ENCODE results near the gene ZG16B.
A peak's percentile ranks its signal among the peaks of the same experiment; 100 is the strongest.

Gene ZG16B

DNA sequence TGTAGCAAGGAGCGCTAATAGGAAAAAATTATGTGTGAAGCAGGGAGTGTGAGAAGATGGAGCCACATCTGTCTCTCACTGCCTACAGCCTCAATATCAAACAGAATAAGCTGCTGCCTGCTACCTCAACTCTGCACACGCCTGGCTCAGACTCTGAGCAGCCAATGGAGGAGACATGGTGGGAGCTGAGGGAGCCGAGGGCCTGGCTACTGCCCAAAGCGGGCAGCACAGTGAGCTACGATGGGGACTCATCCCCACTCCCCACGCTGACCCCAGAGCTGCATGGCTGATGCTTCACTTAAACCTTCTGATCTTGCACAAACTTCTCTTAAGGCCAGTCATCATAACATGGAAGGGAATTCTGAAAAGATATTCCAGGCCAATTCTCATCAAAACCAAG lies 41.8 kb downstream of the ZG16B start:
- DNase-seq: no peak

DNA sequence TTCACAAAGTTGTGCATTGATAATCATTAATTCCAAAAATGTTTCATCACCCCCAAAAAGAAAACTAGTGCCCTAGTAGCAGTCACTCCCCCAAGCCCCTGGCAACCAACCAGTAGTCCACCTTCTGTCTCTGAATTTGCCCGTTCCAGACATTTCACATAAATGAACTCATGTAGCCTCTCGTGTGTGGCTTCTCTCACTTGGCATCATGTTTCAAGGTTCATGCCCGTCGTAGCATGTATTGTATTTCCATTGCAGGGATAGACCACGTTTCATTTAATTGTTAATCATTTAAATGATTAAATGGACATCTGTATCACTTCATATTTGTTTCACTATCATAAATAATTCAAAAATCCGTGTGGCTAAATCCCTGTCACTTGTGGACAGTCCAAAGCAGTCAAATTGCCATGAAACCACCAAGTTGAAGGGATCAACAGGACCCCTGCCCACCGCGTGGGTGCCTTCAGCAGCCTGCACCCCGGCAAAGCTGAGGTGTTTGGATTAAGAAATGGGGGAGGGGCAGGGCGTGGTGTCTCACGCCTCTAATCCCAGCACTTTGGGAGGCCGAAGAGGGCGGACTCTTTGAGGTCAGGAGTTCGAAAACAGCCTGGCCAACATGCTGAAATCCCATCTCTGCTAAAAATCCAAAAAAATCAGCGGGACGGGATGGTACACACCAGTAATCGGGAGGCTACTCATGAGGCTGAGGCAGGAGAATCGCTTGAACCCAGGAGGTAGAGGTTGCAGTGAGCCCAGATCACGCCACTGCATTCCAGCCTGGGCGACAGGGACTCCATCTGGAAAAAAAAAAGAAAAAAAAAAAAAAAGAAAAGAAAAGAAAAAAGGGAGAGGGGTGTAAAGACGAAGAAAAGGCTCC lies 44.2 kb downstream of the ZG16B start:
- DNase-seq: no peak

DNA sequence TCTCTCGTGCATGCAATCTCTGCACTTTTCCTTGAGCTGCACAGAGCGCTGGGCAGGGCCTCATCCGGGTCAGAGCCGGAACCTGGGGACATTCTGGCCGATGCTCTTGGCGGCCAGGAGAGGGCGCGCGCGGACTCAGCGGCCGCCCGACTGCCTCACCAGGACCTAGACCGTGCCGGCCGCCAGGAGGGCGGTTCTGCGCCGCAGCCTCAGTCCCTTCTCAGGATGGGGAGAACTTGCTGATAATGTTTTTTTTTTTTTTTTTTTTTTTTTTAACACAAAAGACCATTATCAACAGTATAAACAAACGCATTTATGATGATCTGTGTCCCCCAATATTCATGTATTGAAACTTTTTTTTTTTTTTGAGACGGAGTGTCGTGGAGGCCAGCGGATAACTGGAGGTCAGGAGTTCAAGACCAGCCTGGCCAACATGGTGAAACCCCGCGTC lies 44.8 kb downstream of the ZG16B start:
- DNase-seq: peak; percentile 68

DNA sequence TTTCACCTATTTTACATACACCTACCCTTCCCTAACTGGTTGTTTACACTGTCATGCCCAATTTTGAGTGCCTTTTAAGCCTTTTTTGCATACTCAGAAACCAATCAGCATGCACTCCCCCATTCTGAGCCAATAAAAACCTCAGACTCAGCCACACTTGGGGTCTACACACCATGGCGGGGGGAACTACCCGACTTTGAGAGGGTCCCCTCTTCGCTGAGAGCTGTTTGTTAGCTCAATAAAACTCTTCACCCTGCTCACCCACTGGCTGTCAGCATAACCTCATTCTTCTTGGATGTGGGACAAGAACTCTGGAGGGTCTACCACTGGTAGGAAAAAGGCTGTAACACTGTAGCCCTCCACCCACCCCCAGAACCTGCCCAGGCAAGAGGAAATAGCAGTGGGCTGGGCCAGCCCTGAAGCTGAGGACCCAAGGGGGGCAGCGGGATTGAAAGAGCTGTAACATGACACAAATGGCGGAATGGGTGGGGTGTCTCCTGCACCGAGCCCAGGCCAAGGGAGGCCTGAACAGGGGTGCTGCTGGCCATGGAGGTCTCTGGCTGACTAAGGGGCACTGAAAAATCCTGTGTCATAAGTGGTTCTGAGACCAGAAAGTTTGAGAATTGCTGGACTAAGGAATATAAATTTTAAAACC lies 49.9 kb downstream of the ZG16B start:
- DNase-seq: no peak

Measured in fibroblast of skin of right quadriceps (primary cell).